Hippocampal formation (tissue), 2 donors: ENCODE data around the gene CCL5.

Source experiments
- DNase-seq, 2 donors: peaks; one replicate each; lab custom pipeline; 2025; lab: John Stamatoyannopoulos, UW

The CCL5 gene

DNA sequence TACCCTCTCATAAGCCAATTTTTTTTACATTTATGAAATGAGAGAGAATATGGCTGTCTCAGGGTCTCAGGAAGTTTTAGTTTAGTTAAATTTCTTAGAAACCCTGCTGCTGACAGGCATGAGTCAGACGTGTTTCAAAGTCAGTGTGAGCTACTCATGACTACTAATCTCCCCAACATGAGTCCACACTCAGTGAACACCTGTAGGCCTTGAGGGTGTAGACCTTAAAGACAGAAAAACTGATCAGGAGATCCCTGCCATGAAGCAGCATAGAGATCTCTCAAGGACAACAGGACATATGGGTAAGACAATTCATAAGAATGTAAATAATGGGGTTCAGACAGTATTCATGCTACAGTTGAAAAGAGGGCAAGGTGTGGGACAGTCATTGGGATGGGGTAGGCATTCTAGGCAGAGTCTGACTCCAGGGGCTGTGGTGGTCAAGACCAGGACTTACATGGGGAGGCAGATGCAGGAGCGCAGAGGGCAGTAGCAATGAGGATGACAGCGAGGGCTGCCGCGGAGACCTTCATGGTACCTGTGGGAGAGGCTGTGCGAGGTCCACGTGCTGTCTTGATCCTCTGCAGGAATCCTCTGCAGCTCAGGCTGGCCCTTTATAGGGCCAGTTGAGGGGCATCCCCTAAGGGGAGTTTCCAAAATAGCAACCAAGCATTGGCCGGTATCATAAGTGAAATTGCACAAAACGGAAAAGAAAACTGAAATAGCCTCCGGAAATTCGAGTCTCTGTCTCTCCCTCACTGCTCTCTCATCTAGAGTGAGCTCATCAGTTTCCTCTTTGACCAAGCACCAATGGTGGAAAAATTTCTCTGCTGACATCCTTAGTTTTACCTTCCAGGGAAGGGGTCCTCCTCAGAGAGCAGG lies at the start of gene CCL5:
Gene CCL5 (minus strand): TSS at position 588 of the 882 bp plus-strand sequence.
- no peak for DNase-seq

DNA sequence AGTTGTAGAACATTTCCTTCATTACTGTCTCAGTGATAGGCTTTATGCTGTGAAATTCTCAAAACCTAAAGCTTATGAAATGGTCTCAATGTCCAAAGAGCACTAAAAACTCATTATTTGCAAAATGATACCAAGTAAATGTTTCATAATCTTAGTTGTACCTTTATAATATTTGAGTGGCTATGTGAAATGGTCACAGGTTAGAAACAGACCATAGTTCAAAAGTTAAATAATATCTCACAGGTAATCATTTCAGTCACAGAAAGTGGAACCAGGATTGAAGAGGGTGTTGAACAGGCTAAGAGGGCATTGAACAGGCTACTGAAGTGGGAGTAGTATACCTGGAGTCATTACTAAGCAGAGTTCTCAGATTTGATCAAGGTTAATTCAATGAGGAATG lies 47.6 kb upstream of the CCL5 start:
- no peak for DNase-seq

DNA sequence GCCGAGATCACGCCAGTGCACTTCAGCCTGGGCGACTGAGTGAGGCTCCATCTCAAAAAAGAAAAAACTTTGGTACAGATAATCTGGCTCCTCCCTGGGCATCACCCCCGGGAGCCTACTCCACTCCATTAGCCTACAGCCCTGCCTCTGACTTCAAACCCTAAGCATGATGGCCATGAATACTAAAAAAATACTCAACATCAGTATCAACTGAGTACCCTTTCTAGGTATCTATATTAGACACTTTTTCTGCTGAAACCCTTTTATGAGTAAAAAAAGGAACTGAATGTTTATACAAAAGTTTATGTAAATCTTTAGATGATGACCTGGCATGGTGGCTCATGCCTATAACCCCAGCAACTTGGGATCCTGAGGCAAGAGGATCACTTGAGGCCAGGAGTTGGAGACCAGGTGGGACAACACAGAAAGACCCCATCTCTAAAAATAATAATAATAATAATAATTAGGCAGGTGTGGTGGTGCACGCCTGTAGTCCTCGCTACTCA lies 43.5 kb upstream of the CCL5 start:
- no peak for DNase-seq

DNA sequence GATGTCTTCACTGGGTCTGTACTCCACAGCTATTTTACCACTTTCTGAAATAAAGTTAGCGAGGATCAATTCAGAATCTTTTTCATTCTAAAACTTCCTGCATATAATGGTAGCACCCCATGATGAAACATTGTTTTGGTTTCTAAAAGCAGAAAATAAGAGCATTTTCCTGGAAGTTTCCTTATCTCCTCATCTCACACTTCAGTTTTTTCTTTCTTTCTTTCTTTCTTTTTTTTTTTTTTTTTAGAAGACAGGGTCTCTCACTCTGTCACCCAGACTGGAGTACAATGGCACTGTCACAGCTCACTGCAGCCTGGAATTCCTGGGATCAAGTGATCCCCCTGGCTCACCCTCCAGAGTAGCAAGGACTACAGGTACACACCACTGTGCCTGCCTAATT lies 40.1 kb upstream of the CCL5 start:
- no peak for DNase-seq

DNA sequence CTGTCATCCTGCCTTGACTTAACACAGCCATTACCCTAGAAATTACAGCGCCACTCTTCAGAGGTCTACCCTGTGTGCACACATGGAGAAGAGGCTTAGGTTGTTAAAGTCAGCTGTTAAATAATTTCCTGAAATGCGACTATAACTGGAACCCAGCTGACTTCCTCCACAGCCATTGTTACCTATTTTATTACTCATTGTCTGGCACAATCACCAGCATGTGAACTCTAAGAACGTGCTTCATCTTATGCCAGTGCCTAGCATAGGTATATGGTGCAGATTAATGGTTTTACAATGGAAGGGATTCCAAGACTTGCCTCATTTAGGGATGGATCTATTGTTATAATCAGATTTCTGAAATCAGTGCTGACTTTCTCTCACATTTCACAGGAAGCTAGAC lies 38.5 kb upstream of the CCL5 start:
- DNase-seq = no peak

DNA sequence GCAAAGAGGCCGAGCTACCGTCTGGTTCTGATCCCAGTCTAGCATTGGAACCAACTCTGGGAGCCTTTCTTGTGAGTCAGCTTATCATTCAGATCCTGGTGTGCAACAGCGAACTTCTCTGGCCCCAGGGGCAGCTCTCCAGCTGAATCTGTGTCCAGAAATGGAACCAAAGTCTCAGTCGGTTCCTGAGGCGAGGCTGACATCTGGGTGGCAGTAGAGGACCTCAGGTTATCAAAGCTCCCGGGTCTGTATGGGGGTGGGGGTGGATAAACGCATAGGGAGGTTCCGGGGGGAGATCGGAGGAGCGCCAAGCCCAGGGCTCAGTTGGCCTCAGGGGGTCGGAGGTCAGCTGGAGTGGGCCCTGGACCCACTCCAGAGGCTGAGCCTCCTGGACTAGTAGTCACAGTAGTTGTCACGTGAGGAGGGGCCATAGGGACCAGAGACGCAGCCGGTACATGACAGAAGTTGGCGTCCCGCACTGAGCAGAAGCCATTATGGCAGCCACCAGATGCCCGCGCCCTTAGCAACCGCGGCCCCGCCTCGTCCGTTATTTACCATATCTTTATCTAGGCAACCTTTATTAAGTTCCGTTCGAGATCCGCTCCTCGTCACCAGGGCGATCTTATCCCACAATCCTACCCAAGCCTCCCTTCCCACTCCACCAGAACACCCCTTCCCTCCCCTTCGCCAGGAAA lies 37.5 kb upstream of the CCL5 start:
- DNase-seq = no peak

DNA sequence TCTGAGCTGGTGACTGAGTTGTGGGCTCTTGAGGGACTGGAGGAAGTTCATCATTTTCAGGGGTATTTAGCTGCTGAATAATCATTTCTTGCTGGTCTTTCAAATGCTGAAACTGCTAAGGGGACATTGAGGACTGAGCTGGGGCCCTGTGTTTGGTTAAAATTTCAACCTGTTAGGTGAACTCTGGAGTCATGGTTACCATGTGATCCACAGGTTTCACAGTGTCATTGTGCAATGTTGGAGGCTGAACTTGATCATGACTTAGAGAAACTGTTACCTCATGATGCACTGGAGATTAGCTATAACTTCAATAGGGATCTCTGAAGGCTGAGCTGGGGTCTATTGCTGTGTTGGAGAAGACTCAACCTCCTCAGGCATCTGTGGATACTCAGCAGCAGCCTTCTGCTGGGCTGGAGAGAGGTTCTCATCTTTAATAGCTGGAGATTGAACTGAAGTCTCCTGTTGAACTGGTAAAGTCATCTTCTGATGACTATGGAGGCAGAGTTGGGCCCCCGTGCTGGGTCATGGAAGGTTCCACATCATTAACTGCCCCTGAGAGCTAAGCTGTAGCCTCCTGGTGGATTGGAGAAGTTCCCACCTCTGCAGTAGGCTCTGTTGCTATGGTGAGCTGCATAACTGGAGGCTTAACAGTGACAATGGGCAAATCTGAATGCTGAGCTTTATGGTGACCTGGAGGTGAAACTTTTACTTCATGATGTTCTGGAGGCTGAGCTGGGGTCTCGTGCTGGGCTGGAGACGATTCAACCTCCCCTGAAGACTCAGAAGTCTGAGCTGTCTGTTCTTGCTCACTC lies 35.2 kb upstream of the CCL5 start:
- DNase-seq = no peak

DNA sequence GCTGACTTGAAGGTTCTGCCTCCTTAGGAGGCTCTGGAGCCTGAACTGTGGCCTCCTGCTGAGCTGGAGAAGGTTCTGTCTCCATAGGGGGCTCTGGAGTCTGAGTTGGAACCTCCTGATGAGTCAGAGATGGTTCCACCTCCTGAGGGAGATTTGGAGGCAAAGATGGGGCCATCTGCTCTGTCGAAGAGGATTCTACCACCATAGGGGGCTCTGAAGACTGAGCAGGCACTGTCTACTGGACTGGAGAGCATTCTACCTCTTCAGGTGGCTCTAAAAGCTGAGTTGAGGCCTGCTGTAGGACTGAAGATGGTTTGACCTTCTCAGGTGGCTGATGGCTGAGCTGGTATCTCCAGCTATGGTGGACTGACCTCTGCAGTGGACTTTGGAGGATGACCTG lies 34.2 kb upstream of the CCL5 start:
- no peak for DNase-seq

DNA sequence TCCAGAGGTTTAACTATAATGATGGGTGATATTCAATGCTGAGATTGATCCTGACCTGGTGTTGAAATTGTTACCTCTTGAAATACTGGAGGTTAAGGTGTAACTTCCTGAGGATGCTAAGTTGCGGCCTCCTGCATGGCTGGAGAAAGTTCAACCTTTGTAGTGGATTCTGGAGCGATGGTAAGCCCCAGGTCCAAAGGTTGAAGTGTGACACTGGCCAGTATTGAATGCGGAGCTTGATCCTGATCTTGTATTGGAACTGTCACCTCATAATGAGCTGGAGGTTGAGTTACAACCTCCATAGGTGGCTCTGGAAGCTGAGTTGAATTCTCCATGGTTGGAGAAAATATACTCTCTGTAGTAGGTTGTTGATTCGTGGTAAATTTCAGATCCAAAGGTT lies 33.4 kb upstream of the CCL5 start:
- no peak for DNase-seq

DNA sequence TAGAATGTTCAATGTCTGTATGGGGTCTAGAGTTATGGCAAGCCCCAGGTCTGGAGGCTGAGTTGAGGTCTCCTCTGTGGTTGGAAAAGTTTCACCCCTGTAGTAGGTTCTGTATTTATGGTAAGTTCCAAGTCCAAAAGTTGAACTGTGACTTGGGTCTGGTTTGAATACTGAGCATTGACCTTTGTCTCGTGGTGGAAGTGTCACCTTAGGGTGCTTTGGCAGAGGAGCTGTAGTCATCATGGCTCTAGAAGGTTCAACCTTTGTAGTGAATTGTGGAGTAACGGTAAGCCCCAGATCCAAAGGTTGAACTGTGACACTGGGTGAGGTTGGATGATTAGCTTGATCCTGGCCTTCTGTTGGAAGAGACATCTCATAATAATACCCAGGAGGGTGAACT lies 32.8 kb upstream of the CCL5 start:
- no peak for DNase-seq

DNA sequence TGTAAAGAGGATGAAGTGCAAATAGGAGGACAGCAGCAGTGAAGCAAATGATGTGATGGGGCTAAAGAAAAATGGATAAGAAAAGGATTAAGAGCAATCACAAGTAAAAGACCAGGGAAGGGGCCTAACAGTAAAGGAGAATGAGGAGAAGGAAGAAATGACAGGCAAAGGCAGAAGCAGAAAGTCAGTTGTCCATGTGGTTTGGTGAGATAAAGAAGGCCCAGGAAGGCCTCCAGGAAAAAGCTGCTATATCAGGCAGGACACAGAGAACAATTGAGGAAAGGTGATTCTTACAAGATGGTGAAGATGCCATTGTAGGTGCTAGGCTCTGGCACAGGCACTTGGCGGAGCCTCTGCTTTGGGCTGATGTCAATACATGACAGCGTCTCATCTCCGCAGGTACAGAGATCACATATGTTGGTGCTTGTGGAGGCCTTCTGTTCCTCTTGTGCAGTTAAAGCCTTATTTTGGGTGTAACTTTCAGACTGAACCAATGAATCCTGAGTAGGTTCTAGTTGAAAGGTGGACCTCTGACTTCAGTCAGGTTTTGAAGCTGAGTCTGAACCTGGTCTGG lies 32.3 kb upstream of the CCL5 start:
- no peak for DNase-seq

DNA sequence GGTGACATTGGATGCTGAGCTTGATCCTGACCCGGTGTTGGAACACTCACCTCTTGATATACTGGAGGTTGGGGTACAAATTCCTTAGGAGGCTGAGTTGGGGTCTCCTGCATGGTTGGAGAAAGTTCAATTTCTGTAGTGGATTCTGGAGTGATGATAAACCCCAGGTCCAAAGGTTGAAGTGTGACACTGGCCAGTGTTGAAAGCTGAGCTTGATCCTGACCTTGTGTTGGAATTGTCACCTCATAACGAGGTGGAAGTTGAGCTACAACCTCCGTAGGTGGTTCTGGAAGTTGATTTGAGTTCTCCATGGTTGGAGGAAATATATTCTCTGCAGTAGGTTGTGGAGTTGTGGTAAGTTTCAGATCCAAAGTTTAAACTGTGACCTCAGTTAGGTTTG lies 29.2 kb upstream of the CCL5 start:
- no peak for DNase-seq

DNA sequence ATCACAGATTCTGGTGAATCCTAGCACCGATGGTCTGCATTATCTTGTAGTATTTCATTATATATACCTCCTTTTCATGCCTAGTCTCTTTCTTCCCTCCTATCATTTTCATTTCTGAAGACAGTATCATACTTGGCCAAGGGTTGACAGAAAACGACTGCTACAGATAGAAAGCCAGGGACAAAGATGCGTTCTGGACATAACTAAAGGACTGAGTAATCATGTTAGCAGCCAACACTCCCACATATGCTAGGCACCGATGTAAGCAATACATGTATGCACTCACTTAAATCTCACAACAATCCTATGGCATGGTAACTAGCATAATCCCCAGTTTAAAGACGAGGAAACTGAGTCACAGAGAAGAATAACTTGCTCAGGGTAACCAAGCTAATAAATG lies 27.5 kb upstream of the CCL5 start:
- no peak for DNase-seq

DNA sequence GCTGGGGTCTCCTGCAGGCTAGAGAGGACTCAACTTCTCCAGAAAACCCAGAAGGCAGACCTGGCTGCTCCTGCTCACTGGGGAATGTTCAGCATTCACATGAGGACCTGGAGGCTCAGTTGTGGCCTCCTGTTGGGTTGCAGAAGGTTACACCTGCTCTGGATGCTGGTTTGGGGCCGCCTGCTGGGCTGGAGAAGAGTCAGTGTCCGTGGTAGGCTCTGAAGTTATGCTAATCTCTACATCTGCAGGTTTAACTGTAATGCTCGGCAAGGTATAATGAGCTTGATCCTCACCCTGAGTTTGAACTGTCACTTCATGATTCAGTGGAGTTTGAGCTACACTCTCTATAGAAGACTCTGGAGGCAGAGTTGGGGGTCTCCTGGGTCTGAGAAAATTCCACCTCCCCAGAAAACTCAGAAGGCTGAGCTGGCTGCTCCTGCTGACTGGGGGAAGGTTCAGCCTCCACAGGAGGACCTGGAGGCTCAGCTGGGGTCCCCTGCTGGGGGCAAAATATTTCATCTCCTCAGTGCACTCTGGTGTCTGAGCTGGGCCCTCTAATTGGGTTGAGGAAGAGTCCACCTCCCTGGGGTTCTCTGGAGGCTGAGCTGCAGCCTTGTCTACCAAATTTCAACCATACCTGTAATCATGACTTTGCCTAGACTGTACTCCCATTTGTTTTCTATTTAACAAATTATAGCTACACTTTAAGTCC lies 26.9 kb upstream of the CCL5 start:
- DNase-seq = no peak

DNA sequence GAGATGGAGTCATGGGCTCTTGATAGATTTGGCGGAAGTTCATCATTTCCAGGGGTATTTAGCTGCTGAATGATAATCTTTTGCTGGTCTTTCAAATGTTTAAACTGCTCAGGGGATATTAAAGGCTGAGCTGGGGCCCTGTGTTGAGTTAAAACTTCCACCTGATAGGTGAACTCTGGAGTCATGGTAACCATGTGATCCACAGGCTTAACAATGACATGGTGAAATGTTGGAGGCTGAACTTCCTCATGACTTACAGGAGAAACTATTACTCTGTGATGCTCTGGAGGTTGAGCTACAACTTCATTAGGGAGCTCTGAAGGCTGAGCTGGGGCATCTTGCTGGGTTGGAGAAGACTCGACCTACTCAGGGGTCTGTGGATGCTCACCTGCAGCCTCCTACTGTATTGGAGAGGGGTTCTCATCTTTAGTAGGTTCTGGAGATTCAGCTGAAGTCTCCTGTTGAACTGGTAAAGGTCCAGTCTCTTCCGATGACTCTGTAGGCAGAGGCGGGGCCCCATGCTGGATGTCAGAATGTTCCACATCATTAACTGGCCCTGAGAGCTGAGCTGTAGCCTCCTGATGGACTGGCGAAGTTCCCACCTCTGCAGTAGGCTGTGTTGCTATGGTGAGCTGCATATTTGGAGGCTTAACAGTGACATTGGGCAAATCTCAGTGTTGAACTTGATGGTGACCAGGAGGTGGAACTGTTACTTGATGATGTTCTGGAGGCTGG lies 26.2 kb upstream of the CCL5 start:
- no peak for DNase-seq

DNA sequence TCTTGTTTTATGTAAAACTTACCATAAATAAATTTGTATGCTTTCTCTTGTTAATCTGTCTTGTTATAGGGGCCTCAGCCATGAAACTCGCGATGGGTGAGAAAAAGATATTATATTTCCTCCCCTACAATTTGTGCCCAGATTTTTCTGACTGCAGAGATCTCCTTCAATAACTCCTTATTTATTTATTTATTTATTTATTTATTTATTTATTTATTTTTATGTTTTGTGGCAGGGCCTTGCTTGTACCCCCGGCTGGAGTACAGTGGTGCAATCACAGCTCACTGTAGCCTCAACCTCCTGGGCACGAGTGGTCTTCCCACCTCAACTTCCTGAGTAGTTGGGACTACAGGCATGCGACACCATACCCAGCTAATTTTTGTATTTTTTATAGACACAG lies 23.3 kb upstream of the CCL5 start:
- no peak for DNase-seq

DNA sequence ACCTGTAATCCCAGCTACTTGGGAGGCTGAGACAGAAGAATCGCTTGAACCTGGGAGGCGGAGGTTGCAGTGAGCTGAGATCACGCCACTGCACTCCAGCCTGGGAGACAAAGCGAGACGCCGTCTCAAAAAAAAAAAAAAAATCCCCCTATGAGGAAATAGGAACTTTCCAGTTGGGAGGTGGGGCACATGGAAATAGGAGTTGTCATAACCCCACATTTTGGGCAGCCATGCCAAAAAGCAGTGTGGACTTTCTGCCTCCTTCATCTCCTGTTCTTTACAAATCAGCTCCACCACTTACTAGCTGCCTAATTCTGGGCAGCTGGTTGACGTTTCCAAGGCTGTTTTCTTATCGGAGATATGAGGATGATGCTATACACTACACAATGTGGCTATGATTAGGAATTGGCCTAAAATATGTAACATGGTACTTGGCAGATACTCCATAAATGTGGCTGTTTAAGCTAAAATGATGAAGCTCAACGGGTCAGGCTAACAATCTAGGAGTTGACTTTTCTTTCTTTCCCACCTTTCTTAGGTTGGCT lies 21.5 kb upstream of the CCL5 start:
- DNase-seq = no peak

DNA sequence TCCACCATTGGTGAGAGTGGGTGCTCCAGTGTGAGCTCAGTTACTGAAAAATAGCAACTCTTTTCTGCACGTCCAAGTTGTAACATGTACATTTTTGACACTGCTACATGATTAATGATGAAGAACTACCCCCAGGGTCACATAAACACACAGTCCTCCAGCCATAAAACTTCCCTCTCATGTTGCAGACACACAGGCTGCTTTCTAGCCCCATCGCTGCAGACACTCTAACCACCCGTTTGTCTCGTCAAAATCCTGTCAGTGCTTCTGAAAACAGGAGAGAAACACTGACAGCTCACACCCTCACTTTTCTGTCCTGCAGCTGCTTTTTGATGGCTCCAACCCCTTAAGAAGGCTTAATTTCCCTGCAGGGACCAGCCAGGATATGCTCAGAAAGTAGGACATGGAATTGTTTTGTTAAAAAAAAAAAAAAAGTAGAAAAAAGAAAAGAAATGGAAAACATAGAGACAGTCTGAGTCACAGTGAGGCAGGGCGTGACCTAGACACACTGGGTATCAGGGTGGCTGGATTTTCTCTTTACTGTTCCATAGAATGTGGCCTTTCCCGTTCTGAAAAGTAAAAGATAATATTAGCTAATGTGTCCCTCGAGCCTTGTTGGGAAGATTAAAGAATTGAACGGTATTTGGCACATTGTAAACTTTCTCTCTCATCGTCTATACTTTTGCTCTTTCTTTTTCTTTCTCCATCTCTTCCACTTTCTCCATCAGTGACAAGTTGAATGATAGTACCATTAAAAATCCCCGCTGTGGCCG lies 20.7 kb upstream of the CCL5 start:
- DNase-seq = no peak

DNA sequence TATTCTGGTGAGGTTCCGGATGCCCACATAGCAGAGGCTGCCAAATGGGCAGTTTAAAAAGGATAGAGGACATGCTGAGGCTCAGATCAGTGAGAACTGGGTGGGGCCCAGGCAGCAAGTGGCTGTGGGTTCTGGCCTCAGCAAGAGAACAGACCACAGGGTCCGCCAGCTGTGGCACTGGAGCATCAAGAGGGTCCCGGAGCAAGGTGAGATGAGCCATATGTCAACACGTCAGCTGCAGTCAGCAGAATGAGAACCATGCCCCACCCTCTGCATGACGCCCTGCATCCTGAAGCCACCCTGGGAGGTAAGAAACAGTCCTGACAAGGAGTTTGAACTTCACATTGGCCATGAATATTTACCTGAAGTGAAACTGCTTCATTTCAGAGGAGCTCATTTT lies 20.1 kb upstream of the CCL5 start:
- DNase-seq = no peak
